GM12873 (cell line): ENCODE results near the gene RHEBL1.

Experiments used
- CTCF ChIP-seq: IDR thresholded peaks from 2 replicates; pipeline ENCODE4 v1.5.1; 2012; ENCODE audit warnings: low read depth, mild to moderate bottlenecking, moderate library complexity, low read length, control low read depth; ENCODE audit not compliant: insufficient read depth; ENCODE audit errors: missing control alignments

The RHEBL1 gene

GRCh38 chr12:49104822-49105221, 35.0 kb upstream of the RHEBL1 start:
- TF ChIP-seq CTCF, result no peak

GRCh38 chr12:49100380-49100779, 30.6 kb upstream of the RHEBL1 start:
- no peak for TF ChIP-seq CTCF

- TF ChIP-seq CTCF, result no peak
Measured at GRCh38 chr12:49098703-49099102, 28.9 kb upstream of the RHEBL1 start.

- peak; percentile 97 for TF ChIP-seq CTCF
Measured at GRCh38 chr12:49098035-49098451, 28.3 kb upstream of the RHEBL1 start.

GRCh38 chr12:49097381-49097780, 27.6 kb upstream of the RHEBL1 start:
- TF ChIP-seq CTCF, result no peak

GRCh38 chr12:49094975-49095365, 25.2 kb upstream of the RHEBL1 start:
- TF ChIP-seq CTCF, result no peak

- TF ChIP-seq CTCF, result no peak
Measured at GRCh38 chr12:49094160-49094974, 24.6 kb upstream of the RHEBL1 start, which contains the start of gene DHH. DHH (minus strand) TSS chr12:49094801; CDS start chr12:49094512, 289 bp downstream.
